Bronchial epithelial cell (primary cell): ENCODE results near the gene TOPBP1. TPM values are rescaled to one million over a fixed set of nuclear protein-coding genes. Genes with fewer than 3 reads are reported as not detected.

Source experiments
- DNase-seq: peaks from one replicate; pipeline ENCODE4 v3.0.0-alpha.2; 2010; ENCODE audit warnings: low read depth
- FAIRE-seq: peaks from 2 replicates; lab custom pipeline; 2011; peaks lifted over from hg19 to GRCh38; lab: Jason Lieb, UNC
- H3K27me3 ChIP-seq: 2 replicates; pipeline ENCODE4 v1.5.1; 2011; ENCODE audit warnings: low read length; ENCODE audit not compliant: control insufficient read depth, insufficient read depth
- H3K36me3 ChIP-seq: 2 replicates; pipeline ENCODE4 v1.5.1; 2011; ENCODE audit warnings: low read length; ENCODE audit not compliant: control insufficient read depth, insufficient read depth
- H3K4me3 ChIP-seq: 2 replicates; pipeline ENCODE4 v1.5.1; 2011; ENCODE audit warnings: mild to moderate bottlenecking, low read depth, low read length, control low read depth
- total RNA-seq: library from RNA; depleted of rRNA; stranded (reverse); fragments of >200 nt; gene quantifications from 2 replicates; pipeline ENCODE4 v1.2.1, GENCODE V29; 2014
- TF ChIP-seq, protein P1 (sequence below): IDR thresholded peaks from 2 replicates; pipeline ENCODE4 v1.5.1; 2011; ENCODE audit warnings: mild to moderate bottlenecking, moderate library complexity, low read length, control low read depth, inconsistent platforms; ENCODE audit not compliant: insufficient read depth, severe bottlenecking

The TOPBP1 gene
- 12.4 and 14.2 TPM in 2 replicates for total RNA-seq

DNA sequence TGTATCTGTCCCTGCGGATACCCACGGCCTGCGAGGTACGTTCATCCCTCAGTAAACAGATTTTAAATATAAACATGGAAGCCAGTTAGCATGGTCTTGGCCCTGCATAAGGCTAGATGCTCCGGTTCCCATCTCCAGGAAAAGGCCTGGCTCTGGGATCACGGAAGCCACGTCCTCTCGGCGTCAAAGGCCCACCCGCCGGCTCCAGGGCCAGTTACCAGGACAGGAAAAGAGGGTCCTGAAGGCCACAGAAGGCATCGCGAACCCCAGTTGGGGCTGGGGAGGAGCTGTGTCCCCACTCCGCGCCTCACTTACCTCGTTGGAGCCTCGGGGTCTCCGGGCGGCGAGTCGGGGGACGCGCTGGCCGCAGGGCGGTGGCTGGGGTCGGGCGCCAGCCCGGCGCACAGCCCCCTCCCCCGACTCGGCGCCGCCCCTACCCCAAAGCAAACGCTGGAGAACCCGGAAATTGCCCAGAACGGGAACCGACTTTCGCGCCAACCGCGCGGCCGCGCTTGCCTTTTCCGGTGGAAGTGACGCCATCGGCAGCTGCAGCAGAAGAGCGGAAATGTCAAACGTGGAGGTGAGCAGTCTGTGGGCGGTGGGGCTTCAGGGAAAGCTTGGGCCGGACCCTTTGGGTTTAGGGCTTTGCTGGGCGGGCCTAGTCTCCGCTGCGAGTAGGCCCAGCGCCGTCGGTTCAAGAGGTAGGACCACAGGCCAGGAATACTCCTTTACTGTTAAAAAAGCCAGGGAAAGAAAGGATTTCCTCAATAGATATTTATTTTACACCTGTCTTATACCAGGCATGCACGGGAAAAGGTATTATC is at the start of gene TOPBP1:
Gene TOPBP1, minus strand, starts transcription at position 488 of the 824 bp plus-strand sequence. CDS start 814 bp downstream, outside the sequence.
- H3K36me3 ChIP-seq, result no peaks in the 10 kb centered on the region
- FAIRE-seq, result no peak
- peak; percentile 64 for DNase-seq
- peak within 1 kb of the TSS; percentile 89 for H3K4me3 ChIP-seq
- H3K27me3 ChIP-seq, result no peaks in the 10 kb centered on the region
- TF ChIP-seq, protein P1, sequence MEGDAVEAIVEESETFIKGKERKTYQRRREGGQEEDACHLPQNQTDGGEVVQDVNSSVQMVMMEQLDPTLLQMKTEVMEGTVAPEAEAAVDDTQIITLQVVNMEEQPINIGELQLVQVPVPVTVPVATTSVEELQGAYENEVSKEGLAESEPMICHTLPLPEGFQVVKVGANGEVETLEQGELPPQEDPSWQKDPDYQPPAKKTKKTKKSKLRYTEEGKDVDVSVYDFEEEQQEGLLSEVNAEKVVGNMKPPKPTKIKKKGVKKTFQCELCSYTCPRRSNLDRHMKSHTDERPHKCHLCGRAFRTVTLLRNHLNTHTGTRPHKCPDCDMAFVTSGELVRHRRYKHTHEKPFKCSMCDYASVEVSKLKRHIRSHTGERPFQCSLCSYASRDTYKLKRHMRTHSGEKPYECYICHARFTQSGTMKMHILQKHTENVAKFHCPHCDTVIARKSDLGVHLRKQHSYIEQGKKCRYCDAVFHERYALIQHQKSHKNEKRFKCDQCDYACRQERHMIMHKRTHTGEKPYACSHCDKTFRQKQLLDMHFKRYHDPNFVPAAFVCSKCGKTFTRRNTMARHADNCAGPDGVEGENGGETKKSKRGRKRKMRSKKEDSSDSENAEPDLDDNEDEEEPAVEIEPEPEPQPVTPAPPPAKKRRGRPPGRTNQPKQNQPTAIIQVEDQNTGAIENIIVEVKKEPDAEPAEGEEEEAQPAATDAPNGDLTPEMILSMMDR, result no peak

DNA sequence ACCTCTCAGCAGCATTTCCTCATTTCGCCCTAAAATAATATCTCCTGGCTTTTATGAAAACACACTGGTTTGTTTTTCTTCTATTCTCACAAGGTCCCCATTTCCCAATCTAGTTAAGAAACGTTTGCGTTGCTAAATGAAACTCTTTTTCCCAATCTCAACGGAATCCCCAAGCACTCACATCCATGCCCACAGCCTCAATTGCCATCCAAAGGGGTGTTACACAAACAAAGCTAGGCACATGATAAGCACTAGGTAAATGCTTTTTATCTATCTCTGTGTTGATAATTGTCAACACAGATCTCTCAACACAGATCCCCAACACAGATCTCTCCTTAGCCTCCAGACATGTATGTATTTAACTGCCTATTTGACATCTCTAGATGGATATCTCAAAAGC is 49.3 kb upstream of the TOPBP1 start:
- Histone ChIP-seq H3K4me3 (no peak overlapping the region), H3K27me3 (no peaks in the 10 kb centered on the region), H3K36me3 (no peaks in the 10 kb centered on the region)
- peak; percentile 73 for FAIRE-seq
- TF ChIP-seq, protein P1, result no peak
- no peak for DNase-seq

DNA sequence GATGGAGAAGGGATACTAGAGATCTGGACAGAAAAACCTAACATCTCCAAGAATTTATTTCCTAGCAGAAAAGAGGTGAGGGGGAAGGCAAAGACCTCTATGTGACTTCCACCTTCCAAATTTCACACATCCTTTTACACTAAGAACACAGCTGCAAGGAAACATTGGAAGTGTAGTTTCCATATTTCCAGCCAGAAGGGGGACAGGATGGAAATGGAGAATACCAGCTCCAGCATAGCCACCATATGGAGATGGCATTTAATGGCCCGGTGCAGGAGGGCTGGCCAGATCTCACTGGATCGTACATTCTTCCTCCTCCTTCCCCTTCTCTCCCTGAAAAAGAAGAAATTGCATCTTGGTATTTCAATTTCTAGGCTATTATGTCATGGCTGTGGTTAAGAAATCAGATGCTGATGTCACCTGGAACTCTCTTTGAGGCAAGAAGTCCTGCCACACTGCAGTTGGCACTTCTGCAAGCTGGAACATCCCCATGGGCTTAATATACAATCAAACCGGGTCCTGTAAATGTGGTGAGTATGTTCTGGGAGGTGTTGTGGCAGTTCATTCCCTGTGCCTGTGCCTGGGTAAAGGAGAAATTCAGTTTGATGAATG is 47.5 kb upstream of the TOPBP1 start:
- FAIRE-seq (no peak), DNase-seq (no peak)
- Histone ChIP-seq H3K36me3 (no peaks in the 10 kb centered on the region), H3K4me3 (no peak overlapping the region), H3K27me3 (no peaks in the 10 kb centered on the region)
- TF ChIP-seq, protein P1, result no peak

DNA sequence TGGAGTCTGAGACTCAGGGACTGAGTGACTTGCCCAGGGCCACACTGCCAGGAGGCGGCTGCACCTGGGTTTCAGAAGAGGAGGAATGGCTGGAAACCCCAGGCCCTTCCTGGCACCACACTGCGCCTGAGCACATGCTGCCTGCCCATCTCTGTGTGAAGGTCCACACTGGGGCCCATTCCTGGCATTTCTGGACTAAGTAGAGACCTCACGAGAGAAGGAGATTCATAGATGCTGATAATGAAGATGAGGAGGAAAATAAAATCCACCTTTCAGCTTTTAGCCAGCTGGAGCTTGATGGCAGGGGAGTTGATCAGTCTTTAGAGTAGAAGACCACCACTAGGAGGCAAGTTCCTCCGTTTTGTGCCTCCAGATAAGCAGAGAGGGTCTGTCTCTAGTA is 44.3 kb upstream of the TOPBP1 start:
- no peak overlapping the region for H3K4me3 ChIP-seq
- no peaks in the 10 kb centered on the region for H3K27me3 ChIP-seq
- DNase-seq (no peak), FAIRE-seq (no peak)
- no peaks in the 10 kb centered on the region for H3K36me3 ChIP-seq
- TF ChIP-seq, protein P1, result no peak

DNA sequence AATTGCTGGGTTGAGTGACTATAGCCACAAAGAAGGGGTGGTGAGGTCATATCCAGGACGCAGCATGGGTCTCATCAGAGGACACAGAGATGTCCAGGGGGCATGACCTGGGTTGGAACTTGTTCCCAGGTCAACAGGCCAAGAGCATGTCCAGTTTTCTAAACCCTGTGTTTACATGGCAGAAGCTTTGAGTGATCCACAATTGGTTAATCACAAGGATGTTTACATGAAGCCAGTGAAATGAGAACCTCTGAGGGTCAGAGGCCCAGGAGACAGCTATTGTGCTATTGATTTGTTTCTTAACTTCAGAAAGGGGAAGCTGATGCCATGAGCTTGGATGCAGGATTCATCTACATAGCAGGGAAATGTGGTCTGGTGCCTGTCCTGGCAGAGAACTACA is 42.2 kb upstream of the TOPBP1 start:
- TF ChIP-seq, protein P1, result no peak
- DNase-seq (no peak), FAIRE-seq (no peak)
- H3K36me3 ChIP-seq, result no peaks in the 10 kb centered on the region
- H3K27me3 ChIP-seq, result no peaks in the 10 kb centered on the region
- no peak overlapping the region for H3K4me3 ChIP-seq
